Effector CD4-positive, alpha-beta T cell (primary cell): ENCODE measurements around the gene GFOD1.
A peak's percentile ranks its signal among the peaks of the same experiment; 100 is the strongest.

Experiments
- DNase-seq: peaks from one replicate; pipeline ENCODE4 v3.0.0-alpha.2; 2020

GFOD1 gene

DNA sequence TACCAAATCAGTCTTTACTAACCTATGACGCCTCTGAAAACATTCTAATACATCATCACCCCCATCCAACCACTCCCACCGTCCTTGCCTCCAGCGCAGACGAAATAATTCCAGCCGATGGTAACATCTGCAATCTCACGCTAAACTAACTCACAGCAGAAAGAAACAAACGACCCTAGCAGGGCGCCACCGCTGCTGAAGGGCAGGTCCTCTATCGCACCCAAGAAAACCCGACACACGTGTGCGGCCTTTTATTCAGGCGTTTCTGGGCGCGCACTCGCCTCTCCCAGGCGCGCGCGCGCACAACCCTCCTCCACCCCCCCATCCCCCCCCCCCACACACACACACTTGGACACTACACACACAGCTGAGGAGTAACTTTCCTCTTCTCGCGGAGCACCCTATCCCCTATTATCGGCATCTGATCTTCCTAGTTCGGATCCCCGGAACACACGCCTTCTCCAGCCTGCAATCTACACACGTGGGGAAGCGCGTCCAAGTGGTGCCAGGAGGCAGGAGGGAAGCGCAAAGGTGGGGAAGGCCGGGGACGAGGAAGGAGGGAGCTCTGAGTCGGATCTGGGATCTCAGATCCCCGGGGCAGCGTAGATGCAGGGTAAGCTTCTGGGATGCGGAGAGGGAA is 1.4 kb downstream of the GFOD1 start:
- peak; percentile 21 for DNase-seq

DNA sequence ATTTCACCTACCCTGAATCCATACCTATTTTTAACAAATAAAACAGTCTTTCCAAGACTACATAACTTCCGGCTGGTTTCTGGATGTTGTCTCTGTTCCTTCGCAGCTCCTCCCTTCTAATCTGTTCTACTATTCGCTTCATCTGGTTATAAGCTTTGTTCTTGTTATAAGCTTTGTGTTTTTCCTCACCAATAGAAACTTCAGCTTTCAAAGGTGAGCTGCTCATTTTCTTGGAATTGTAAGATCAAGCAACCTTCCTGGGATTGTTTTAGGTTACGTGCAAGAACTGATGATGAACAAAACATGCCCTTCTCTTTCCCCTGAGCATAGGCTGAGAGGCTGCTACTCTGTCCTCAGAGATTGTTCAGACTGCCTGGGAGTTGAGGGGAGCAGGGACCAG is 2.1 kb downstream of the GFOD1 start:
- no peak for DNase-seq

- DNase-seq: no peak
Measured at GRCh38 chr6:13484827-13485226, 2.6 kb downstream of the GFOD1 start.

- no peak for DNase-seq
Measured at GRCh38 chr6:13484138-13484708, 3.2 kb downstream of the GFOD1 start.

- no peak for DNase-seq
Measured at GRCh38 chr6:13480631-13481501, 6.5 kb downstream of the GFOD1 start.

GRCh38 chr6:13479971-13480434 is 7.4 kb downstream of the GFOD1 start:
- no peak for DNase-seq

DNA sequence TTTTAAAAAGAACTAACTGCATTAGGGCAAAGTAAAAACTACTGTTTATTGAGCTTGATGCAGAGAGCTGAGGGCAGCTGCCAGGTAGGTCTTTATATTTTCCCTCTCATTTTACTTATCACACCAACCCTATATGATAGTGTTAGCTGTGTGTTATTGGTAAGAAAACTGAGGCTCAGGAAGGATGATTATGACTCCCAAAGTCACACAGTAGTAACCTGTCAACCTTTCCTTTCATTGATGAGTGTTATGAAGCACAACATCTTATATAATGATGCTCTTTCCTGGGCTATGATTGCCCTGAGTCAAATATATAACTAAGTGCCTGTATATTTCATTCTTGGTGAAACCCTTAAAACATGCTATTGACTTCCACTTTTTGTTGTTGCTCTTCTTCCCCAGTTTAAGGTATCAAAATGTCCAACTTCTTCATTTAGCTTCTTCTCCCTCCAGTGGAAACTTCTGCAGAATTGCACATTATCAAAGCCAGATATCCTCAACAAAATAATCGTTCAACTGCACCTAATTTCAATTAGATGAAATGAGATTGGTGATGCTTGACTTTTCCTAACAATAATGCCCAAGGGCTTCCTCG is 8.1 kb downstream of the GFOD1 start:
- DNase-seq: no peak

GRCh38 chr6:13478525-13478966 is 8.9 kb downstream of the GFOD1 start:
- no peak for DNase-seq

DNA sequence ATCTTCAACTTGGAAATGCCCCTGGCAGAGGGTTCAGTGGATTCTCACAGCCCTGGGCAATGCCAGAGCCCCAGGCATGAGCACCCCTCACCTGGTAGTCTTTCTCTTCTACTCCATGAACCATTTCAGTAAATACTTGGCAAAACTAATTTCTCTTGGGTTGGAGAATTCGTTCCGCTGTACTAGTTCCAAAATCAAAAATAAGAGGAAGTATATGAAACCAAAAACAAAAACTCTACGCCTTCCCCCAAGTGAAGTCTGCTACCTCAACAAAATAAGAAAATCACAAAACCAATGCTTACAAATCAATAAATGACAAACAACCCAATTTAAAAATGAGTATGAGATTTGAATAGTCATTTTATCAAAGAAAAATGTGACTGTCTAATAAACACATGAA is 12.6 kb downstream of the GFOD1 start:
- no peak for DNase-seq

DNA sequence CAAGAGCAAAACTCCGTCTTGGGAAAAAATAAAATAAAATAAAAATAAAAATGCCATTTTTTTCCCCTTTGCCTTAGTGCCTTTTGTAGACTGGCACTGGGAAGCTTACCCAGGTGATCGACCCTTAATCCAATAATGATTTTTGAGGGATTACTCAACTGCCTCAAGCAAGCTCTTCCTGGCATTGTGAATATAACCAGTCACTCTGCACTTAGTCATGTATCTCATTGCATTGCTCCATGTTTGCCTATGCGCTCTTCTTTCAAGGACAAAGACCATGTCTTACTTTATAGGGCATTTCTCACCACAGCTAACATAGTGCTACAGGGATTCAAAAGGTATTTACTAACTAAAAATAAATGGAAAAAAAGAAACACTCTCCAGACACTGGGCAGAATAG is 13.0 kb downstream of the GFOD1 start:
- no peak for DNase-seq

GRCh38 chr6:13473768-13474165 is 13.6 kb downstream of the GFOD1 start:
- no peak for DNase-seq

- DNase-seq: no peak
Measured at GRCh38 chr6:13472976-13473767, 14.2 kb downstream of the GFOD1 start.

- no peak for DNase-seq
Measured at GRCh38 chr6:13472099-13472498, 15.3 kb downstream of the GFOD1 start.

DNA sequence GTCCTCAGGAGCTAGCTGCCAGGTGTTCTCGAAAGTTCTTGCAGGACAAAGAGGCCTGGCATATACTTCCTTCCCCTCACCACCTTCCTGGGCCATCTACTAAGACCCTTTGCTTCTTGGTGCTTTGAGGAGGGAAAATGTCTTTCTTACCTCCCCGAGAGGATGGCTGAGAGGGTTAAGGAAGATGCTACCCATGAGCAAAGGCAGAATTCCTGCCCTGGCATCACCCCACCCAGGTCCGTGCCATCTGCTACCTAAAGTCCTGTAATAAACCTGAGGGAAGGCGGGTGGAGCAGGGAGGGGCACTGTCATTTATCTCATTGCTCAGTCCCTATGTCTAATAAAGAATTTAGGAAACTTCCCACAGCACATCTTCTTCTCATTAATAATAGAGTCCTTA is 16.2 kb downstream of the GFOD1 start:
- DNase-seq: no peak

GRCh38 chr6:13470238-13471140 is 16.9 kb downstream of the GFOD1 start:
- no peak for DNase-seq

GRCh38 chr6:13469693-13470092 is 17.7 kb downstream of the GFOD1 start:
- DNase-seq: no peak

GRCh38 chr6:13468839-13469238 is 18.6 kb downstream of the GFOD1 start:
- no peak for DNase-seq

DNA sequence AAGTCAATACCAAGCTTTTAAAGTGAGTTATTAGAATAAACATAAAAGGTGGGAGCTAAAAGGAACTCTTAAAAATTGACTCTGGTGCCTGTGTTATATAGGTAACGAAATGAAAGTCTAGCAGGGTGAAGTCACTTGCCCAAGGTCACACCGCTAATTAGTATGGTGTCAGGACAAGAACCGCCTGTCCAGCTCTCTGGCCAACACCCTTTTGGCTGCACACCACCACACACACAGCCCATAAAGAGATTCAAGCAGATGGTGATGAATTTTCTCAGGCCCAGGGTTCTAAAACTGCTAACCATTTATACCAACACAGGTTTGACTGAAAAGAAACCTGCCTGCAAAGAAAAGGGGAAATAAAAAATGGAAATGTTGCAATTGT is 20.2 kb downstream of the GFOD1 start:
- DNase-seq: no peak

GRCh38 chr6:13466304-13467215 is 20.8 kb downstream of the GFOD1 start:
- DNase-seq: no peak

- no peak for DNase-seq
Measured at GRCh38 chr6:13465734-13466133, 21.7 kb downstream of the GFOD1 start.
